WTC11 (cell line): ENCODE measurements around the gene SGCD. TPM values are rescaled to one million over a fixed set of nuclear protein-coding genes. Genes with fewer than 3 reads are reported as not detected.
A peak's percentile ranks its signal among the peaks of the same experiment; 100 is the strongest.

Experiments
- ATAC-seq: fragments of 200-7000 bp; cut with Tn5 transposase; 2 replicates; pipeline ENCODE4 v1.10.0; 2021; ENCODE audit warnings: mild to moderate bottlenecking, moderate library complexity
- CTCF ChIA-PET: fragments of 300-600 bp; sonication (Branson Sonifier 250); formaldehyde crosslinking; loops from one replicate; lab custom pipeline; 2021; ENCODE audit warnings: antibody characterized with exemption; lab: Charles Lee
- POLR2A ChIA-PET: fragments of 350-600 bp; sonication (Branson Sonifier 250); formaldehyde crosslinking; loops from one replicate; lab custom pipeline; 2021; ENCODE audit warnings: antibody characterized with exemption; lab: Charles Lee
- DNase-seq: peaks from one replicate; pipeline ENCODE4 v3.0.0; 2021; ENCODE audit warnings: low spot score
- H3K27ac Mint-ChIP-seq: 2 replicates; pipeline ENCODE4 v1.8.0; 2021; ENCODE audit warnings: mixed read lengths
- H3K27me3 Mint-ChIP-seq: 2 replicates; pipeline ENCODE4 v1.8.0; 2021; ENCODE audit warnings: low read depth, mild to moderate bottlenecking, moderate library complexity, mixed read lengths
- H3K36me3 Mint-ChIP-seq: 2 replicates; pipeline ENCODE4 v1.8.0; 2021; ENCODE audit warnings: mixed read lengths
- H3K4me1 Mint-ChIP-seq: 2 replicates; pipeline ENCODE4 v1.8.0; 2022; ENCODE audit warnings: mixed read lengths
- H3K4me3 Mint-ChIP-seq: 2 replicates; pipeline ENCODE4 v1.8.0; 2021; ENCODE audit warnings: mild to moderate bottlenecking, moderate library complexity, mixed read lengths
- H3K9me3 Mint-ChIP-seq: 2 replicates; pipeline ENCODE4 v1.8.0; 2021; ENCODE audit warnings: mixed read lengths
- ATF1 ChIP-seq: sonication (generic); formaldehyde crosslinking; IDR thresholded peaks from 2 replicates; pipeline ENCODE4 v1.8.1; 2023; ENCODE audit warnings: mild to moderate bottlenecking, moderate library complexity, missing genetic modification reagents
- CDX4 ChIP-seq: fragments of 250-450 bp; sonication (Bioruptor Pico); IDR thresholded peaks from 2 replicates; pipeline ENCODE4 v1.9.0; 2021; ENCODE audit warnings: moderate library complexity, mild to moderate bottlenecking, inconsistent platforms, borderline replicate concordance
- ELF4 ChIP-seq: sonication (generic); formaldehyde crosslinking; IDR thresholded peaks from 2 replicates; pipeline ENCODE4 v1.8.1; 2022; ENCODE audit warnings: low read depth, mild to moderate bottlenecking, moderate library complexity, missing genetic modification reagents
- GABPB1 ChIP-seq: sonication (generic); formaldehyde crosslinking; IDR thresholded peaks from 2 replicates; pipeline ENCODE4 v1.8.1; 2023; ENCODE audit warnings: mild to moderate bottlenecking, missing genetic modification reagents
- JAZF1 ChIP-seq: fragments of 250-450 bp; sonication (Bioruptor Pico); IDR thresholded peaks from 2 replicates; pipeline ENCODE4 v1.9.0; 2021; ENCODE audit warnings: moderate library complexity, mild to moderate bottlenecking, inconsistent platforms
- MAX ChIP-seq: sonication (generic); formaldehyde crosslinking; IDR thresholded peaks from 2 replicates; pipeline ENCODE4 v1.8.0; 2022; ENCODE audit warnings: mild to moderate bottlenecking, missing genetic modification reagents
- MXD4 ChIP-seq: fragments of 250-450 bp; sonication (Bioruptor Pico); IDR thresholded peaks from 2 replicates; pipeline ENCODE4 v1.8.0; 2021; ENCODE audit warnings: mild to moderate bottlenecking, moderate library complexity, borderline replicate concordance
- NFATC4 ChIP-seq: fragments of 250-450 bp; sonication (Bioruptor Pico); IDR thresholded peaks from 2 replicates; pipeline ENCODE4 v1.9.0; 2021; ENCODE audit warnings: mild to moderate bottlenecking
- NFYB ChIP-seq: sonication (generic); formaldehyde crosslinking; conservative IDR thresholded peaks from 2 replicates; pipeline ENCODE4 v1.8.0; 2022; ENCODE audit warnings: low read depth, missing genetic modification reagents
- NR1H2 ChIP-seq: sonication (generic); formaldehyde crosslinking; IDR thresholded peaks from 2 replicates; pipeline ENCODE4 v1.9.0; 2021; ENCODE audit warnings: mild to moderate bottlenecking, moderate library complexity, missing genetic modification reagents
- PRRX2 ChIP-seq: fragments of 250-450 bp; sonication (Bioruptor Pico); IDR thresholded peaks from 2 replicates; pipeline ENCODE4 v1.8.0; 2021; ENCODE audit warnings: mild to moderate bottlenecking
- STAT6 ChIP-seq: sonication (generic); formaldehyde crosslinking; conservative IDR thresholded peaks from 2 replicates; pipeline ENCODE4 v1.8.1; 2023; ENCODE audit warnings: mild to moderate bottlenecking, low read depth, missing genetic modification reagents, moderate library complexity
- ZNF121 ChIP-seq: sonication (generic); formaldehyde crosslinking; IDR thresholded peaks from 2 replicates; pipeline ENCODE4 v1.8.0; 2023; ENCODE audit warnings: missing genetic modification reagents
- ZNF423 ChIP-seq: fragments of 250-450 bp; sonication (Bioruptor Pico); IDR thresholded peaks from 2 replicates; pipeline ENCODE4 v2.1.2; 2022; ENCODE audit warnings: mild to moderate bottlenecking, moderate library complexity
- total RNA-seq: library from RNA; stranded (reverse); gene quantifications from 3 replicates; pipeline ENCODE4 v1.2.3, GENCODE V29; 2021

The SGCD gene
- total RNA-seq, 1 experiment from 2014 or later: 0.33 TPM

GRCh38 chr5:156479849-156480248 lies 152.9 kb downstream of the SGCD start:
- POLR2A ChIA-PET: no interaction called here
- CTCF ChIA-PET: no interaction called here
- H3K4me3 Mint-ChIP-seq: no peak overlapping the region
- no peak overlapping the region for H3K27ac Mint-ChIP-seq
- peak; percentile 77 for TF ChIP-seq GABPB1 (CRISPR knock-in tag)
- TF ChIP-seq NFYB (CRISPR knock-in tag): no peak
- peak; percentile 48; the same call in 1 of the 2 replicates for TF ChIP-seq MAX (CRISPR knock-in tag)
- H3K36me3 Mint-ChIP-seq: no peaks in the 10 kb centered on the region
- peaks cover 10% of the 10 kb centered on the region for H3K4me1 Mint-ChIP-seq
- DNase-seq (no peak), ATAC-seq (no peak)
- peaks cover 11% of the 10 kb centered on the region for H3K9me3 Mint-ChIP-seq
- no peaks in the 10 kb centered on the region for H3K27me3 Mint-ChIP-seq

GRCh38 chr5:156481741-156482140 lies 154.8 kb downstream of the SGCD start:
- Mint-ChIP-seq H3K36me3 (no peaks in the 10 kb centered on the region), H3K4me1 (peaks cover 4% of the 10 kb centered on the region; the same call in 1 of the 2 replicates), H3K27me3 (no peaks in the 10 kb centered on the region), H3K9me3 (peaks cover 11% of the 10 kb centered on the region), H3K4me3 (no peak overlapping the region), H3K27ac (no peak overlapping the region)
- TF ChIP-seq MXD4 (CRISPR knock-in tag) (no peak), NR1H2 (CRISPR knock-in tag) (no peak), ZNF121 (no peak), ATF1 (CRISPR knock-in tag) (no peak), ELF4 (CRISPR knock-in tag) (no peak)
- POLR2A ChIA-PET: no interaction called here
- DNase-seq (no peak), ATAC-seq (no peak)
- CTCF ChIA-PET: no interaction called here

GRCh38 chr5:156482818-156483217 lies 155.9 kb downstream of the SGCD start:
- no peak overlapping the region for H3K4me3 Mint-ChIP-seq
- CTCF ChIA-PET: no interaction called here
- H3K27me3 Mint-ChIP-seq: no peaks in the 10 kb centered on the region
- DNase-seq: no peak
- POLR2A ChIA-PET: no interaction called here
- no peak overlapping the region for H3K27ac Mint-ChIP-seq
- H3K4me1 Mint-ChIP-seq: peaks cover 4% of the 10 kb centered on the region; the same call in 1 of the 2 replicates
- no peaks in the 10 kb centered on the region for H3K36me3 Mint-ChIP-seq
- no peak for TF ChIP-seq NFATC4 (CRISPR knock-in tag)
- no peak for TF ChIP-seq STAT6 (CRISPR knock-in tag)
- no peak for TF ChIP-seq CDX4
- TF ChIP-seq ELF4 (CRISPR knock-in tag): no peak
- no peak; the same call in 1 of the 2 replicates for ATAC-seq
- peaks cover 11% of the 10 kb centered on the region for H3K9me3 Mint-ChIP-seq

GRCh38 chr5:156486394-156487238 lies 159.7 kb downstream of the SGCD start:
- ChIA-PET POLR2A (no interaction called here), CTCF (interaction anchor here (1.1 kb wide), 1 partner anchor 13 kb away, joined by 3 read pairs; no protein-coding TSS in a partner anchor)
- no peak overlapping the region for H3K27ac Mint-ChIP-seq
- peaks cover 4% of the 10 kb centered on the region; the same call in 1 of the 2 replicates for H3K4me1 Mint-ChIP-seq
- ATAC-seq (peak; percentile 79), DNase-seq (no peak)
- no peaks in the 10 kb centered on the region for H3K27me3 Mint-ChIP-seq
- no peaks in the 10 kb centered on the region for H3K9me3 Mint-ChIP-seq
- no peak overlapping the region for H3K4me3 Mint-ChIP-seq
- no peak for TF ChIP-seq PRRX2 (CRISPR knock-in tag)
- TF ChIP-seq ZNF423: no peak
- TF ChIP-seq JAZF1: no peak
- no peaks in the 10 kb centered on the region for H3K36me3 Mint-ChIP-seq
